Lung (tissue), 12 donors: ENCODE results near the gene ADGRG2. TPM values are rescaled to one million over a fixed set of nuclear protein-coding genes. Genes with fewer than 3 reads are reported as not detected.

Source experiments
- ATAC-seq: fragments of 200-7000 bp; cut with Tn5 transposase; one replicate; pipeline ENCODE4 v1.9.1; 2020; ENCODE audit warnings: moderate number of reproducible peaks; ENCODE audit not compliant: insufficient read depth, low FRiP score
- DNase-seq, 3 donors: peaks; one replicate each; pipeline ENCODE4 v3.0.0-alpha.2; 2013 to 2017
- H3K27ac ChIP-seq, 2 donors: one replicate each; pipeline ENCODE4 v1.5.1; 2013; ENCODE audit warnings: mild to moderate bottlenecking in 2 of 2, moderate library complexity in 2 of 2, control low read depth in 1 of 2, inconsistent platforms in 1 of 2, low read depth in 1 of 2, low read length in 1 of 2
- H3K27me3 ChIP-seq, 3 donors: one replicate each; pipeline ENCODE4 v1.5.1; 2013; ENCODE audit warnings: low read length in 2 of 3; ENCODE audit not compliant: control insufficient read depth in 3 of 3, insufficient read depth in 3 of 3
- H3K36me3 ChIP-seq, 4 donors: one replicate each; pipeline ENCODE4 v1.5.1; 2013; ENCODE audit warnings: low read length in 4 of 4, mild to moderate bottlenecking in 1 of 4, moderate library complexity in 1 of 4; ENCODE audit not compliant: control insufficient read depth in 4 of 4, insufficient read depth in 4 of 4
- H3K4me1 ChIP-seq, 5 donors: one replicate each; pipeline ENCODE4 v1.5.1; 2013; ENCODE audit warnings: low read length in 5 of 5, mild to moderate bottlenecking in 2 of 5, moderate library complexity in 1 of 5; ENCODE audit not compliant: control insufficient read depth in 5 of 5, insufficient read depth in 5 of 5
- H3K4me3 ChIP-seq: one replicate; pipeline ENCODE4 v1.5.1; 2013; ENCODE audit warnings: mild to moderate bottlenecking, control low read depth, moderate library complexity
- H3K9ac ChIP-seq, 2 donors: one replicate each; pipeline ENCODE4 v1.5.1; 2013; ENCODE audit warnings: low read length in 2 of 2, control low read depth in 1 of 2; ENCODE audit not compliant: insufficient read depth in 1 of 2
- H3K9me3 ChIP-seq, 4 donors: one replicate each; pipeline ENCODE4 v1.5.1; 2013; ENCODE audit warnings: low read length in 3 of 4, mild to moderate bottlenecking in 1 of 4, moderate library complexity in 1 of 4; ENCODE audit not compliant: control insufficient read depth in 4 of 4, insufficient read depth in 3 of 4
- WGBS, 2 donors: extraction: QIAGEN DNeasy Blood & Tissue Kit; methylation state at CpG; one replicate each; pipeline ENCODE4 v1.1.7; 2013; 5-methylcytosine and 5-hydroxymethylcytosine counted together
- polyA plus RNA-seq, 2 donors: library from polyadenylated mRNA; stranded (reverse); fragments of 200-250 nt; gene quantifications; one replicate each; pipeline ENCODE4 v1.2.1, GENCODE V29; 2013
- total RNA-seq, 2 donors: library from RNA; depleted of rRNA in 1 of 2; stranded (reverse); fragments of >200 nt in 1 of 2; gene quantifications; one replicate each; pipeline ENCODE4 v1.2.1, GENCODE V29; 2014 to 2021
- TF ChIP-seq, protein P1 (sequence below): IDR thresholded peaks from 2 replicates; pipeline ENCODE4 v1.5.1; 2012; ENCODE audit warnings: mild to moderate bottlenecking; ENCODE audit errors: control extremely low read depth, extremely low read depth
- donor health status: control.
- donor health status: control.
- donor health status: Bipolar disorder and iron deficiency.
- donor health status: healthy.
- donor health status: DM: yes; HTN: yes; CAD: no.

The ADGRG2 gene
- total and polyA plus RNA-seq, 4 donors = 0.24 to 10.5 (median 1.00) TPM

GRCh38 chrX:18996536-18996935, 125.7 kb downstream of the ADGRG2 start:
- no peaks in the 10 kb centered on the region for H3K9me3 ChIP-seq
- H3K4me1 ChIP-seq = no peaks in the 10 kb centered on the region
- H3K27me3 ChIP-seq = peaks cover 0 to 17% (median 10%) of the 10 kb centered on the region in 3 donors
- ATAC-seq (no peak), DNase-seq (no peak)
- no peak overlapping the region for H3K4me3 ChIP-seq
- no peak overlapping the region for H3K9ac ChIP-seq
- TF ChIP-seq, protein P1, sequence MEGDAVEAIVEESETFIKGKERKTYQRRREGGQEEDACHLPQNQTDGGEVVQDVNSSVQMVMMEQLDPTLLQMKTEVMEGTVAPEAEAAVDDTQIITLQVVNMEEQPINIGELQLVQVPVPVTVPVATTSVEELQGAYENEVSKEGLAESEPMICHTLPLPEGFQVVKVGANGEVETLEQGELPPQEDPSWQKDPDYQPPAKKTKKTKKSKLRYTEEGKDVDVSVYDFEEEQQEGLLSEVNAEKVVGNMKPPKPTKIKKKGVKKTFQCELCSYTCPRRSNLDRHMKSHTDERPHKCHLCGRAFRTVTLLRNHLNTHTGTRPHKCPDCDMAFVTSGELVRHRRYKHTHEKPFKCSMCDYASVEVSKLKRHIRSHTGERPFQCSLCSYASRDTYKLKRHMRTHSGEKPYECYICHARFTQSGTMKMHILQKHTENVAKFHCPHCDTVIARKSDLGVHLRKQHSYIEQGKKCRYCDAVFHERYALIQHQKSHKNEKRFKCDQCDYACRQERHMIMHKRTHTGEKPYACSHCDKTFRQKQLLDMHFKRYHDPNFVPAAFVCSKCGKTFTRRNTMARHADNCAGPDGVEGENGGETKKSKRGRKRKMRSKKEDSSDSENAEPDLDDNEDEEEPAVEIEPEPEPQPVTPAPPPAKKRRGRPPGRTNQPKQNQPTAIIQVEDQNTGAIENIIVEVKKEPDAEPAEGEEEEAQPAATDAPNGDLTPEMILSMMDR = no peak
- no peaks in the 10 kb centered on the region for H3K36me3 ChIP-seq
- H3K27ac ChIP-seq = no peak overlapping the region

GRCh38 chrX:18995221-18995620, 127.0 kb downstream of the ADGRG2 start:
- Histone ChIP-seq H3K9me3 (no peaks in the 10 kb centered on the region), H3K9ac (no peak overlapping the region), H3K27ac (no peak overlapping the region), H3K4me3 (no peak overlapping the region), H3K4me1 (no peaks in the 10 kb centered on the region), H3K27me3 (peaks cover 0 to 18% (median 17%) of the 10 kb centered on the region in 3 donors), H3K36me3 (no peaks in the 10 kb centered on the region)
- ATAC-seq (no peak), DNase-seq (peak in 1 of 3 donors; percentile 12)
- 57 to 83% methylated on average over 3 of the region's 3 CpGs for WGBS, 2 donors
- TF ChIP-seq, protein P1 = no peak

GRCh38 chrX:18994713-18995112, 127.6 kb downstream of the ADGRG2 start:
- no peak overlapping the region for H3K27ac ChIP-seq
- TF ChIP-seq, protein P1 = no peak
- H3K27me3 ChIP-seq = peaks cover 0 to 18% (median 17%) of the 10 kb centered on the region in 3 donors
- ATAC-seq (no peak), DNase-seq (peak in 2 of 3 donors; percentile 3 to 6)
- H3K4me3 ChIP-seq = no peak overlapping the region
- 71 to 83% methylated on average over 3 of the region's 3 CpGs for WGBS, 2 donors
- no peaks in the 10 kb centered on the region for H3K9me3 ChIP-seq
- H3K36me3 ChIP-seq = no peaks in the 10 kb centered on the region
- no peak overlapping the region for H3K9ac ChIP-seq
- H3K4me1 ChIP-seq = no peaks in the 10 kb centered on the region

DNA sequence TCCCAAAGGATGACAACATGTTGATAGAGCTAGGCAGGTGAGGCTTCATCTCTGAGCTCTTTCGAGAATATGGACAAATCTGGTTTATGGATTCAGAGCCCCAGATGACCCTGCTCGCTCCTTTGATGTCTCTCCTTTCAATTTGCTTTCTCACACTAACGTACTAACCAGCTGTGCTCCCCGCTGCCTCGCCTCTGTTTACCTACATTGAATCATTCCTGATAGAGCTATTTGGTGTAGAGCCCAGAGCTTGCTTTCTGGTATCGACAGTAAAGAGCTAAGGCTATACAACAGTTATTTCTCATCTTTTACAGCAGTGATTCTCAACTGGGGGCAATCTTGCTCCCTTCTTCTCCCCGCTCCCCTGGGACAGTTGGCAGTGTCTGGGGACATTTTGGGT, 129.4 kb downstream of the ADGRG2 start:
- ATAC-seq (no peak), DNase-seq (no peak)
- Histone ChIP-seq H3K4me3 (no peak overlapping the region), H3K9ac (no peak overlapping the region), H3K27ac (no peak overlapping the region), H3K9me3 (no peaks in the 10 kb centered on the region), H3K36me3 (peaks cover 0 to 3% (median 0%) of the 10 kb centered on the region in 4 donors), H3K27me3 (peaks cover 0 to 10% (median 10%) of the 10 kb centered on the region in 3 donors), H3K4me1 (no peaks in the 10 kb centered on the region)
- 83 to 92% methylated on average over 7 of the region's 7 CpGs for WGBS, 2 donors
- TF ChIP-seq, protein P1 = no peak
